Esophagus mucosa (tissue), 1 donor: ENCODE data around the gene SLC17A5. TPM values are rescaled to one million over a fixed set of nuclear protein-coding genes. Genes with fewer than 3 reads are reported as not detected.
"Not testable (repeated sequence)": the region's sequence is repeated elsewhere in the genome, so short reads cannot be mapped to it uniquely, and the experiment has no call there.

Experiments used
- ATAC-seq: fragments of 200-7000 bp; cut with Tn5 transposase; one replicate; pipeline ENCODE4 v1.9.1; 2020
- total RNA-seq: library from RNA; stranded (reverse); gene quantifications from one replicate; pipeline ENCODE4 v1.2.4, GENCODE V29; 2023
- donor health status: DM: yes; HTN: yes; CAD: no.

Gene SLC17A5
- 3.7 TPM for total RNA-seq

GRCh38 chr6:73653571-73654424 lies at the start of gene SLC17A5:
SLC17A5 (minus strand) TSS chr6:73653992; CDS start chr6:73653886, 106 bp downstream.
- peak; percentile 98 for ATAC-seq

- ATAC-seq: no peak
Measured at GRCh38 chr6:73703466-73703865, 49.7 kb upstream of the SLC17A5 start.

GRCh38 chr6:73702444-73702843 lies 48.7 kb upstream of the SLC17A5 start:
- peak; percentile 46 for ATAC-seq

GRCh38 chr6:73699676-73700459 lies 46.1 kb upstream of the SLC17A5 start:
- no peak for ATAC-seq

- ATAC-seq: peak; percentile 67
Measured at GRCh38 chr6:73696966-73697655, 43.3 kb upstream of the SLC17A5 start.

GRCh38 chr6:73695619-73696421 lies 42.0 kb upstream of the SLC17A5 start, which contains the start of gene CD109:
CD109 (plus strand) TSS chr6:73696203; CDS start chr6:73696216, 13 bp downstream.
- ATAC-seq: peak; percentile 83

- ATAC-seq: peak; percentile 39
Measured at GRCh38 chr6:73694711-73695411, 41.1 kb upstream of the SLC17A5 start.

GRCh38 chr6:73691512-73691911 lies 37.7 kb upstream of the SLC17A5 start:
- no peak for ATAC-seq

GRCh38 chr6:73690056-73690455 lies 36.3 kb upstream of the SLC17A5 start:
- ATAC-seq: no peak

GRCh38 chr6:73688351-73688750 lies 34.6 kb upstream of the SLC17A5 start:
- ATAC-seq: no peak

GRCh38 chr6:73683574-73683973 lies 29.8 kb upstream of the SLC17A5 start:
- not testable (repeated sequence) for ATAC-seq

- ATAC-seq: no peak
Measured at GRCh38 chr6:73680289-73680918, 26.6 kb upstream of the SLC17A5 start.

GRCh38 chr6:73679846-73680245 lies 26.1 kb upstream of the SLC17A5 start:
- not testable (repeated sequence) for ATAC-seq

GRCh38 chr6:73679009-73679408 lies 25.2 kb upstream of the SLC17A5 start:
- no peak for ATAC-seq

GRCh38 chr6:73675466-73676098 lies 21.8 kb upstream of the SLC17A5 start:
- peak; percentile 92 for ATAC-seq

- ATAC-seq: no peak
Measured at GRCh38 chr6:73671911-73672685, 18.3 kb upstream of the SLC17A5 start.

- ATAC-seq: no peak
Measured at GRCh38 chr6:73669005-73669404, 15.2 kb upstream of the SLC17A5 start.

- no peak for ATAC-seq
Measured at GRCh38 chr6:73667798-73668197, 14.0 kb upstream of the SLC17A5 start.

GRCh38 chr6:73666393-73666792 lies 12.6 kb upstream of the SLC17A5 start:
- no peak for ATAC-seq
